GM21526 (cell line): ENCODE measurements around the gene NOXRED1.
"Not testable (repeated sequence)": the region's sequence is repeated elsewhere in the genome, so short reads cannot be mapped to it uniquely, and the experiment has no call there.

Experiments used
- ATAC-seq: cut with Tn5 transposase; IDR thresholded peaks from one replicate; pipeline ENCODE4 v1.9.1; 2021; ENCODE audit warnings: moderate library complexity; ENCODE audit not compliant: unreplicated experiment, low FRiP score

NOXRED1 gene

DNA sequence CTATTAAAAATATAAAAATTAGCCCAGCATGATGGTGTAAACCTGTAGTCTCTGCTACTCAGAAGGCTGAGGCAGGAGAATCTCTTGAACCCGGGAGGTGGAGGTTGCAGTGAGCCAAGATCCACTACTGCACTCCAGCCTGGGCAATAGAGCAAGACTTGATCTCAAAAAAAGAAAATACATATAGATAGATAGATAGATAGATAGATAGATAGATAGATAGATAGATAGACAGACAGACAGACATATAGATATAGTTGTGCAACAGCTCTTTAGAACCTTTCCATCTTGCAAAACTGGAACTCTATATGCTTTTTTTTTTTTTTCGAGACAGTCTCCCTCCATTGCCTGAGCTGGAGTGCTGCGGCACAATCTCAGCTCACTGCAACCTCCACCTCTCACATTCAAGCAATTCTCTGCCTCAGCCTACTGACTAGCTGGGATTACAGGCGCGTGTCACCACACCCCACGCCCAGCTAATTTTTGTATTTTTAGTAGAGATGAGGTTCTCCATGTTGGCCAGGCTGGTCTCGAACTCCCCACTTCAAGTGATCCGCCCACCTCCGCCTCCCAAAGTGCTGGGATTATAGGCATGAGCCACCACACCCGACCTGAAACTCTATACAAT is 7.8 kb downstream of the NOXRED1 start:
- not testable (repeated sequence) for ATAC-seq

DNA sequence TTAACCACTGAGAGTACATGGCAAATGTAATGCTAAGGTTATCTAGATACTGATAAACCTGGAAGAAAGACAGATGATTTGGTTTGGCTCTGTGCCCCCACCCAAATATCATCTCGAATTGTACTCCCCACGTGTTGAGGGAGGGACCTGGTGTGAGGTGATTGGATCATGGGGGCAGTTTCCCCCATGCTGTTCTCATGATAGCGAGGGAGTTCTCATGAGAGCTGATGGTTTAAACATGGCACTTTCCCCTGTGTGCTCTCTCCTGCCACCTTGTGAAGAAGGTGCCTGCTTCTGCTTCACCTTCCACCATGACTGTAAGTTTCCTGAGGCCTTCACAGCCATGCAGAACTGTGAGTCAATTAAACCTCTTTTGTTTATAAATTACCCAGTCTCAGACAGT is 14.2 kb downstream of the NOXRED1 start:
- ATAC-seq: no peak

DNA sequence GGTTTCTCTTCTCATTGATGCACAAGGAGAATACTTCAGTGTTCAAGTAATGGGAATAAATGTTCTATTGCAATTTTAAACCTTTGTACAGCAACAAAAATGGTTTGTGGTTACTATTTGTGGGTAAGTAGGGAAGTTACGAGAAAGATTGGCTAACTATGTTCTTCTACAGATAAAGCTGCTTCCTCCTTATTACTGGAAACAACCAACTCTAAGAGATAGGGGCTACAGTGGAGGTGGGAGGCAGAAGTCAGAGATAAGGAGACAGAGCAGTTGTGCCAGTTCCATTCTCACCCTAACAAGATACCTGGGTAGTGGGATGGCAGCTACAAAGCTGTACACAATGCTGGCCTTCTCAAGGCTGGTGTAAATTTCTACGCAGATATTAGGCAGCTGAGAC is 16.2 kb downstream of the NOXRED1 start:
- no peak for ATAC-seq

DNA sequence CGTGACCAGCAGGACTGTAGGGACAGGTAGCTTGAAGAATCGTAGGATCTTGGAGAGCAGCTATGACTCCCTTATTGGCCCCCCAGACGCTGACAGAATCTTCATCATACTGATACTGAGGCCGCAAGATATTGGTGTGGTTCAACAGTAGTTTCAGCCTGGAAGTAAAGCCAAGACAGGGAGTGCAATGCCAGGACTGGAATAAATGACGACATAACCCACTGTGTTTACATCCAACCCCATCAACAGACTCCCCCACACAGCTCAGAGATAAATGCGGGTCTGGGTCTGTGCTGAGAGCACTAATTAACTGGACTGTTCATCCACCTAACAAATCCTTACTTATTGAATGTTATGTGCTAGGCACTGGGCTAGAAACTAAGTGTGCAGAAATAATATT is 16.6 kb downstream of the NOXRED1 start:
- ATAC-seq: no peak

DNA sequence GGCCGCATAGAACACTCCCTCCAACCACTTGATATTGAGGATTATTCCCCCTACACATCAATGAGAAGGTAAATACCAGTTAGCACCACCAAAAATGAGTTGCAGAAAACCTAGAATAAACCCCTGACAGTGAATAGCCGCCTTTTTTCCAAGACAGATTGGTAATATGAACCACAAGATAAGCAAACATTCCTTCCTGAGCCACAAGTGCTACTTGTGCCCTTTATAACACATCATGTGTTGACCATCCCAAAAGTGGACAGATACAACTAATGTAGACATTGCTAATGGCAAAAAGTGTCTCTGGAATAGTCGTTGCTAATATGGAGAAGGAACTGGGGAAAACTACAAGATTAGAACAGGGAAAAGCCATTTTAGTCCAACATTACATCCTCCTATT is 17.2 kb downstream of the NOXRED1 start:
- no peak for ATAC-seq

DNA sequence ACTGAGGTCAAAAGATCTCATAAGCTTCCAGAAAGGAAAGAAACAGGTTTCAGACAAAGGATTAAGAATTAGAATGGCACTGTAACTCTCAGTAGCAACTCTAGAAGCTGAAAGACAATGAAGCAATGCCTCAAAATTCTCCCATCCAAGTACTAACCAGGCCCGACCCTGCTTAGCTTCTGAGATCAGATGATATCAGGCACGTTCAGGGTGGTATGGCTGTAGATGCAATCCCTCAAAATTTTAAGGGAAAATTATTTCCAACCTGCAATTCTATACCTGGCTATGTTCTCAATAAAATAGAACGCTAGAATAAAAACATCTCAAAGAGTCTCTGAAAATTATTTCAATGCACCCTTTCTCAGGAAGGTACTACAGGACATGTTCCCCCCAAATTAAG is 19.6 kb downstream of the NOXRED1 start:
- ATAC-seq: no peak

DNA sequence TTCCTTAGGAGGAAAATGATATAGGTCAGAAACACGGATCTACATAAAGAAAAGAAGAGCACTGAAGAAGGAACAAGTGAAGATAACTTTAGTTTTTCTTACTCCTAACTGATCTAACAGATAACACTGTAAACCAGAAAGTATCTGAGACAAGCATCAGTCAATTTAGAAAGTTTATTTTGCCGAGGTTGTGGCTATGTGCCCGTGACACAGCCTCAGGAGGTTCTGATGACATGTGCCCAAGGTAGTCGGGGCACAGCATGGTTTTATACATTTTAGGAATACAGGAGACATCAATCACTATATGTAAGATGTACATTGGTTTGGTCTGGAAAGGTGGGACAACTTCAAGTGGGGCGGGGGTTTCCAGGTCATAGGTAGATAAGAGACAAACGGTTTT is 23.1 kb downstream of the NOXRED1 start:
- ATAC-seq: no peak

DNA sequence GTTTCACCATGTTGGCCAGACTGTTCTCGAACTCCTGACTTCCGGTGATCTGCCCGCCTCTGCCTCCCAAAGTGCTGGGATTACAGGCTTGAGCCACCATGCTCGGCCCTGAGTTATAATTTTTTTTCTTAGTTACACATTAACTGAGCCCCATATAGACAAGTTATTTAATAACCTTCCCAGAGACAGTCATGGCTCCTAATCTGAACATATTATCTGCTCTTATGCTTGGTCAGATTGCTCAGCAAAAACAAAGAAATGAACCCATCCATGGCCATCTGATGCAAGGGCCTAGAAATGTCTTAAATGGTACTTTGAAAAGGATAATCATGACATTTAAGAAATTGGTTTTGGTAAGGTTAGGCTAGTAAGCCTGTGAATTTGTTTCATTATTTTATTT is 33.1 kb downstream of the NOXRED1 start:
- no peak for ATAC-seq

DNA sequence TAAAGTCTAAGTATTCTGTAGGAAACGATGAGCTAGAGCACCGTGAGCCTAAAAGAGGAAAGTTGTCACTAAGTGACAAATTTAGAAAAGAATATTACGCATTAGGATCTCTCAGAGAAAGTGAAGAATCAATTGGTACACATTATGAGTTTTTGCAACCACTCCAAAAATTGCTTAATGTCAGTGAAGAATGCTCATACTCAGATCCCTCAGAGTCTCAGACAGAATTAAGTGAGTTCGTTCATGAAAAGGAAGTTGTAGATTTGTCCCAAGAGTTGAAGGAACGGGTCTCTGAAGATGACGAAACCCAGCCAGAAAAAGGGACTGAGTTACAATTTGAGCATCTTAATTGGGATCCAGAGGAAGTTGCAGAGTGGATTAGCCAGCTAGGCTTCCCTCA is 44.6 kb downstream of the NOXRED1 start:
- ATAC-seq: no peak

DNA sequence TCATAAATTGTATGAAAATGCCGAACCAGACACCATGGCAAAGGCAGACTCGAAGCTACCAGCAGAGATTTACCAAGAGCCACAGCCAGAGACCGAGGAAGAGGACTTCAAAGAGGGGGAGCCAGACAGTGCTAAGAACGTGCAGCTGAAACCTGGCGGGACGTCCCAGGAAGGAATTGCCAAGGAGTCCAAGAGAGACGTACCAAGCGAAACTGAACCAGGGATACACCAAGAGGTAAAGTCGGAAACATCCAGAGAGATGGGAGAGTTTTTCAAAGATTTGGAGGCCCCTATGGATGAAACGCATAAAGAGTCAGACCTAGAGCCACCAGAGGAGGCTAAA is 45.9 kb downstream of the NOXRED1 start:
- ATAC-seq: no peak

DNA sequence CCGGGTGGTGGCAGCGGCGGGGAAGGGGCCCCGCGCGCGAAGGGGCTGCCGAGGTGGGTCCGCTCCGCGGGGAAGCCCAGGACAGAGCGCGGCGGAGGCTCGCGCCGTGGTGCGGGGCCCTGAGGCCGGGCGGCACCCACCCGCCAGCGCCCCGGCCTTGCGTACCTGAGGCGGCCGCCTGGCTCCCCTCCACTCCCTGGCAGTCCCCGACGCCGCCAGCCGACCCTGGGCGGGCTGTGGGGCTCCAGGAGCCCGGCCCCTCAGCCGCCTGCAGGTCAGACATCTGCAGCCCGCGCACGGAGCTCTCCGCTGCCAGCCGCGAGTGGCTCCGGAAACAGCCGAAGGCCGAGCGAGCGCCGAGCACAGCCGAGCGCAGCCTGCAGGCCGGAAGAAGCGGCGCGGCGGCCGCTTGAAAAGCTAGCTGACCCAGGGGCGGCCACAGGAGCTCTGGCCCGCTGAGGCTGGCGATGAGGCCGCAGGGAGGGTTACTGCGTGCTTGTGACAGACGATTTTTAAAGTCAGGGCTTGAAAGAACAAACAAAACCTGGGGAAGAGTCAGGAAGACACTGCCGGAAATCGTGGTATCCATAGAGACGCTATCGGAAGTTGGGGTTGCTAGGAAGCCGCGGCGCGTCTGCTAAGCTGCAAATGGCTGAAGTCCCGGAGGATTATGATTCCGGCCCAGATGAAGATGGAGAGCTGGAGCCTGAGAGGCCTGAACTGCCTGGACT is 46.4 kb downstream of the NOXRED1 start, which contains the start of the genes SAMD15 and TMED8:
TSS of gene SAMD15 (plus strand) at position 609 of the 731 bp plus-strand sequence. CDS start at position 649, 40 bp downstream.
TSS of gene TMED8 (minus strand) at position 324 of the 731 bp plus-strand sequence. CDS start at position 283, 41 bp downstream.
- ATAC-seq: peak; percentile 83

DNA sequence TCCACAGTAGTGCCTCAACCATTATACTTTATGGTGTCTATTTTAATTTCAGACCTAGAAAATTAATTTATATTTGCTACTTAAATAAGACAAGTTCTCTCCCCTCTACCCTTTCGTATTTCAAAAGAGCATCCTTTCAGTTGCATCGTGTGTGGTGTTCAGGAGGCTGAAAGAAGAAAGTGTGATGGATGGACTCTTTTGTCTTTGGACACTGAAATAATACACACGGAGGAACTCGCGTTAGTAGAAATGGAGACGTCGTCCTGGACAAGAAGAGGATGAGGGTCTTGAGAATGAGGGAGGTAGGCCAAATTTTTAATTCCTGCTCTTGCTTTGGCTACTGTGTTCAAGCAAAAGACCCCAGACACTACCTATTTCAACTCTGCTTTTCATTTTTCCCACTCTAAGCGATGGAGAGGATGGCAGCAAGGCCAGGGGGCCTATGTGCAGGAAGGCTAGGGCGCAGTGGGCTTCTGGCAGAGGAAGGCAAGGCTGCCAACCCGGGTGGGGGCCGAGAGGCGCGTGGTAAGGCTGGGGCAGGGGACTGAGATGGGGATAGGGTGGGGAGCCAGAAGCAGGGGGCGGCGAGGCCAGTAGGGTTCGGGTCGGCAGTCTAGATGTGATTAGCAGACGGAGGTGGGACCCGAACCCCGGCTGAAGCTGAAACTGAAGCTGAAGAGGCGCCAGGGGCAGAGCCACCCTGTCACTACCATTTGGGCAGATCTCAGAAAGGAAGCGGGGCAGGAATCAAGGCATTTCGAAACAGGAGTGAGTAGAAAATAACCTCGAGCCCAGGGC is 47.2 kb downstream of the NOXRED1 start:
- peak; percentile 5 for ATAC-seq

DNA sequence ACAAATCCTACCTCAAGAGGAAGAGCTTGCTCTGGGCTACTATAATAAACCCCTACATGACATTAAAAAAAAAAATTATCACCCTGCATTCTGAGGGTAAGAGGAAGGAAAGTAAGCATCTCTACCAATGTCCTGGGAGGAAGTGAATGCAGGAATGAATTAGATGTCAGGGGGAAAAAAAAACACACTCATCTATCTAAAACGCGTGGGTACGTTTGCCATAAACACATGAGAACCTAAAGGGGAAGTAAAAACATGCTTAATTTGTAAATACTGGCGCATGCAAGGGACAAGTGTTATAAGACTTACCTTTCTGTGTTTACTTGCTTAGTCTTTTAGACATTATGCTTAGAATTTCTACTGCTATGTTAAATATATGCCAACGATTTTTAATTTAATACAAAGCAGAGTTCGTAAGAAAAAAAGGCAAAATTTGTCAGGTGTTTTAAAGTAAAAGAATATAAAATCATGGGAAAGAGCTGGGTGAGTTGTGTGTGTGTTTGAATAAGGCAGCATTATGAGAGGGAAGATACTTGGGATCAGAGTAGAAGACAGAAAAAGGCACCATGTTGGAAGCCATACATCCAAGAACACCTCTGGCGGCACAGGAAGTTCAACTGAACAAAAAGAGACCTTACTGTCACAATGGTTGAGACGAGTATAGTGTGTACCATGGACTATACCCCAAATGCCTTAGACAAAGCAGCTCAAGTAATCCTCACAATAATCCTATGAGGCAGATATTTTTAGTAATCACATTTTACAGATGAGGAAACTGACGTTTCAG is 48.0 kb downstream of the NOXRED1 start:
- ATAC-seq: no peak

DNA sequence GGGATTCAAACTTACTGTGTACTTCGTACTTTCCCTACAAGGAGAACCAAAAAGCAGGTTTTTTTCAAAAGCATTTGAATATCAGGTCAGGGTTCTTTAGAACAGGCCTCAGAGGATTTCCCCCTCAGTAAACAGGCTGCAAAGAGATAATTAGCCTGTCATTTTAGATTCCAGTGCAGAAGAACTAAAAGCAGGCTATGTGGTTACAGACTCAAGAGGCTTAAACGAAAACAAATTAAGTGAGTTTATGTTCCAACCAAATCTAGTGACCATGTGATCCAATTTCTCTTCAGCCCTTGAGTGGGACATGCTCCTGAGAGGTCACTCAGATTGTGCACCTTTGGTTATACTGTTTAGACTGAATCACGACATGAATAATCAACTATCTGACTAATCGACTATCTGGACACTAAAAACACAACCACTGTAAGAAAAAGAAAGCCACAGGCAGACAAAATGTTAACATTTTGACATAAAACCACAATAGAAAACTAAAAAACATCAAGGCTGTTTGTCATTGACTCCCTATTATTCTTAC is 51.0 kb downstream of the NOXRED1 start:
- peak; percentile 33 for ATAC-seq

DNA sequence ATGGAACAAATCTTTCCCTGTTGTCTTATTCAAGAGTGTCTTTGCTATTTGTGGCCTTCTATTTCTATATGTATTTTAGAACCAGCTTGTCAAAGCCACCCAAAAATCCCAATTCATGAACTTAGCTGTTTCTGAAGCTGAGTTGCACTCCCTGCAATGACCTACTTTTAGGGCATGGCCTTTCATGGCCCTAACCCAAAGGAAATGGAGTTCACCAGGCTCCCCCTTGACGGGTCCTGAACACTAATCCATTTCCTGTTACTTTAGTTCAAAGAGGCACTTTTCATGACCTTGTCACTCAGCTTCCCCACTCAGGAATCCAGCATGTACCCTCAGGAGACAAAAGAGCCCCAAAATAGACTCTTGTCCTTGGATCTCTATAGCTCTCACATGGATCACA is 54.0 kb downstream of the NOXRED1 start:
- no peak for ATAC-seq

DNA sequence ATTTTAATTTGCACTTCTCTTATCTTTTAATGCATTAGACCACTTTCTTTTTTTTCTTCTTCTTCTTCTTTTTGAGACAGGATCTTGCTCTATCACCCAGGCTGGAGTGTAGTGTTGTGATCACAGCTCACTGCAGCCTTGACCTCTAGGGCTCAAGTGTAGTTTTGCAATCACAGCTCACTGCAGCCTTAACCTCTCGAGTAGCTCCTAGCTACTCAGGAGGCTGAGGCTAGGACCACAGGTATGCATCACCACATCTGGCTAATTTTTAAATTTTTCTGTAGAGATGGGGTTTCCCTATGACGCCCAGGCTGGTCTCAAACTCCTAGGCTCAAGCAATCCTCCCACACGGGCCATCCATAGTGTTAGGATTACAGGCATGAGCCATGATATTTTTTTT is 59.2 kb downstream of the NOXRED1 start:
- no peak for ATAC-seq

DNA sequence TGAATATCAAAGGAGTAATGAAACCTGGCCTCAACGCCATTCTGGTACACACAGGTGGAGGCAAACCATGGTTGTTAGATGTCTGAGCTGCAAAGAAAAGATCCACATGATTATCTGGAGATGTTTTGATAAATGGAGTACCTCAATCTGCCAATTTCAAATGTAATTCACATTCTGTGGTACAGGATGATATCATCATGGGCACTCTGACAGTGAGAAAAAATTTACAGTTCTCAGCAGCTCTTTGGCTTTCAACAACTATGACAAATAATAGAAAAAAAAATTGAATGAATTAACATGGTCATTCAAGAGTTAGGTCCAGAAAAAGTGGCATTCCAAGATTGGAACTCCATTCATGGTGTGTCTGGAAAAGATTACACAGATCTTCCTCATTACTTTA is 63.7 kb downstream of the NOXRED1 start:
- no peak for ATAC-seq

DNA sequence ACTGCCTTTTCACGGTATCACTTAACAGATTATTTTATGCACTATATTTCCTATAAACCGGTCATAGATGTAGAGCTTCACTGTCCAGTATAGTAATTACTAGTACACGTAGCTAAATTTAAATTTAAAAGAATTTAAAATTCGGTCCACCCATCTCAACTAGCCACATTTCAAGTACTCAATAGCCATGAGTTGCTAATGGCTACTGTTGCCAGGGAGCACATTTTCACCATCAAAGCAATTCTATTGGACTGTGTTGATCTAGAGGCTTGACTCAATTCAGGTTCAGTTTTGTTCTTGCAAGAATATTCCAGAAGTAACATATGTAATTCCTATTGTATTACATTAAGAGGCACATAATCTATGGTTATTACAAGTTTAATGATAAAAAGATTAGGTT is 66.4 kb downstream of the NOXRED1 start:
- no peak for ATAC-seq

DNA sequence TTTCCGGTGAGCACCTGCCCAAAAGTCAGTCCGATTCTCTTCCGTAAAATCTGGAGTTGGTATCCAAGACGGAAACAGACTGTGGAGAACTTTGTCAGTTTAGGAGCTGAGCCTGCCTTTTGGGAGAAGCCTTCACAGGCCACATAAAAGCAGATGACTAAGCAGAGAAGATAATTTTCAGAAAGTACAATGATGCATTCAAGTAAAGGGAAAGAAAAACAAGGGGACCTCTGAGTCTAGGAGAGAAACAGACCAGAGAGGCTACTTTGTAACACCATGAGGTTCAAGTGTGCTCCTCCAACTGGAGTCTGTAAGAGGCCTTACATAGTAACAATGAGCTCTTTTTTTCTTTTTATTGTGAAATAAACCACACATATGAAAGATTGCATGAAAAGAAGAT is 67.5 kb downstream of the NOXRED1 start:
- no peak for ATAC-seq

DNA sequence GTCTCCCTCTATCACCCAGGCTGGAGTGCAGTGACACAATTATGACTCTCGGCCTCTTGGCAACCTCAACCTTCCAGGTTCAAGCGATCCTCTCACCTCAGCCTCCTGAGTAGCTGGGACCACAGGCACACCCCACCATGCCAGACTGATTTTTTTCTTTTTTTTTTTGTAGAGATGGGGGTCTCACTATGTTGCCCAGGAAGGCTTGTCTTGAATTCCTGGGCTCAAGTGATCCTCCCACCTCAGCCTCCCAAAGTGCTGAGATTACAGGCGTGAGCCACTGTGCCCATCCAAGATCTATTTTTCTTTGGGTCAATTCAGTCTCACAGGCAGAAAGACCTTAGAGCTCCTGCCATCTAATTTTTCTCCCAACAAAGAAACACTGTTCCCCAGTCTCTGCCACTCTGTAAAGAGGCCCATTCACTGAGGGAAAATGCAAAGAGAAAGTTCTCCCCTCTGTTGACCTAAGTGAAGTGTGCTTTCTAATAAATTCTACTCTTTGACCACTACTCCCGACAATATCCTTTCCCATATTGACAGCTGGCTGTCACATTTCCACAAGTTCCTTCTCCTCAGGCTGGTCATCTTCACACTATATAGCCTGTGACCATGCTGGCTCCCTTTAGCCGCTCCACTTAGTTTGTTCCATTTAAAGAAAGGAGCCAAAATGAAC is 69.7 kb downstream of the NOXRED1 start:
- no peak for ATAC-seq
